Measurements from ENCODE around the gene MYO19.
"Not testable (repeated sequence)": the region's sequence is repeated elsewhere in the genome, so short reads cannot be mapped to it uniquely, and the experiment has no call there.

MYO19 gene

GRCh38 chr17:36511216-36511615 lies 23.5 kb downstream of the MYO19 start:
- Histone ChIP-seq H3K9me3 (replicated peaks; ENCODE audit: insufficient read depth, low read length) (no peaks in the 10 kb centered on the region), H3K27me3 (replicated peaks; ENCODE audit: insufficient read depth, low read length) (no peaks in the 10 kb centered on the region), H4K20me1 (ENCODE audit: insufficient read depth, low read length) (no peaks in the 10 kb centered on the region), H3K4me2 (ENCODE audit: low read depth, low read length) (no peak overlapping the region), H3K9ac (ENCODE audit: low read length) (no peak overlapping the region), H3K4me1 (ENCODE audit: low read length) (no peaks in the 10 kb centered on the region), H3F3A (ENCODE audit: insufficient read depth, low read length) (no peaks in the 10 kb centered on the region), H3K4me3 (ENCODE audit: low read length) (no peak overlapping the region), H3K36me3 (replicated peaks; ENCODE audit: insufficient read depth, low read length) (no peaks in the 10 kb centered on the region; the same call in 1 of the 2 replicates), H3K9me2 (replicated peaks; ENCODE audit: insufficient read depth, low read length) (no peaks in the 10 kb centered on the region), H2AFZ (ENCODE audit: low read length) (no peak overlapping the region), H3K27ac (ENCODE audit: low read length) (no peak overlapping the region), H3K79me2 (ENCODE audit: low read length) (no peaks in the 10 kb centered on the region)
- no peak for TF ChIP-seq CTCF (IDR thresholded peaks at IDR 0.05; ENCODE audit: low read length)
- TF ChIP-seq EZH2phosphoT487 (IDR thresholded peaks at IDR 0.05; ENCODE audit: low read length): no peak
- TF ChIP-seq EZH2 (optimal IDR thresholded peaks at IDR 0.05; ENCODE audit: low read depth, low read length): no peak
- no peak for DNase-seq

DNA sequence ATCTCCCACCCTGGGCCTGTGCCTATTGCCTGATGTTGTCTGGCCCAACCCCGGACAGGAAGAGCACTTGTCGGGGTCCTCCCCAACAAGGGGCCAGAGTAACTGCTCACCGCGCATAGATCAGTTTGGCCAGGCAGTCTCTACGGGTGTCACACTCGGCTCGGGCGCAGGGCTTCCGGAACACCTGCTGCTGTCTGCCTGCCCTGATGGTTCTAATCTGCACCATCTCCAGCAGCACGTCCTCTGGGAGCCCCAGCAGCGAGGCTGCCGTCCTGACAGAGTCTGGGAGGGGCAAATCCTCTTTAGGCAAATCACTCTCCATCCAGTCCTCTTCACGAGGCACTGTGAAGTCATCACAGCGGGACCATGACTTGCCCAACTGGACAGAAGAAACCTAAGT lies 24.0 kb downstream of the MYO19 start:
- Histone ChIP-seq H3K79me2 (ENCODE audit: low read length) (no peaks in the 10 kb centered on the region), H3K9ac (ENCODE audit: low read length) (no peak overlapping the region), H3K36me3 (replicated peaks; ENCODE audit: insufficient read depth, low read length) (no peaks in the 10 kb centered on the region; the same call in 1 of the 2 replicates), H4K20me1 (ENCODE audit: insufficient read depth, low read length) (no peaks in the 10 kb centered on the region), H3K4me1 (ENCODE audit: low read length) (no peaks in the 10 kb centered on the region), H2AFZ (ENCODE audit: low read length) (no peak overlapping the region), H3K4me2 (ENCODE audit: low read depth, low read length) (no peak overlapping the region), H3F3A (ENCODE audit: insufficient read depth, low read length) (no peaks in the 10 kb centered on the region), H3K27me3 (replicated peaks; ENCODE audit: insufficient read depth, low read length) (no peaks in the 10 kb centered on the region), H3K9me2 (replicated peaks; ENCODE audit: insufficient read depth, low read length) (no peaks in the 10 kb centered on the region), H3K27ac (ENCODE audit: low read length) (no peak overlapping the region), H3K4me3 (ENCODE audit: low read length) (no peak overlapping the region), H3K9me3 (replicated peaks; ENCODE audit: insufficient read depth, low read length) (no peaks in the 10 kb centered on the region)
- TF ChIP-seq EZH2 (optimal IDR thresholded peaks at IDR 0.05; ENCODE audit: low read depth, low read length) (no peak), CTCF (IDR thresholded peaks at IDR 0.05; ENCODE audit: low read length) (no peak), EZH2phosphoT487 (IDR thresholded peaks at IDR 0.05; ENCODE audit: low read length) (no peak)
- DNase-seq: no peak

DNA sequence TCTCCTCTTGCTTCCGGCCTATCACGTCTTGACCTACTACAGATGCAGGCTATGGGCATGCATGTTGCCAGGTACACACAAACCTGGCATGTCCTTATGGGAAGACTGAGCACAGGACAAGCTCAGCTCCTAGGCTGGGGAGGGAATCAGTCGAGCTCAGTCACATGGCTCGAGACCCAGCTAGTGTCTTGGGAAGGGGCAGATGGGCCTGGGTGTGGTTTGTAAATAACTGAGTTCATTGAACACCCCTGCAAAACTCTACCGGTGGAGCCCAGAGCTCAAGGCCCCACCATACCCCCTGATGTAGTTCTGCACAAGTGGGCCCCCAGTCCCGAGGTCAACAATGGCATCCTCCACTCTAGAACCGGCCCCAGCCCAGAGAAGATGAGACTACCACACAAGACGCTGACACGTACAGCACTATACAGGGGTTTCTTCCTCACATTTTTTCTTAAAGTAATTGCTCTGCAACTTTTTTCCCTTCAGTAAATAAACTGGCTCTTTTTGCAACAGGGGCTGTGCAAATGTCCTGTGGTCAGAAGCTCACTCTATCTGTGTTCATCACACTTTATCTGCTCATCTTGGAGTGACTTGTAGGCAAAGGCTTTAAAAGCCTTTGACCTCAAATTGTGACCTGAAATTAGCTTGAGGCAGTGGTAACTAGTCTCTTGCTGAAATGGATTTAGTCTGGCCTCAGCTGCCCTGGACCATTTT lies 25.2 kb downstream of the MYO19 start:
- H3F3A ChIP-seq (ENCODE audit: insufficient read depth, low read length): no peaks in the 10 kb centered on the region
- H2AFZ ChIP-seq (ENCODE audit: low read length): no peak overlapping the region
- no peaks in the 10 kb centered on the region for H3K9me2 ChIP-seq (replicated peaks; ENCODE audit: insufficient read depth, low read length)
- no peaks in the 10 kb centered on the region for H3K4me1 ChIP-seq (ENCODE audit: low read length)
- H3K4me3 ChIP-seq (ENCODE audit: low read length): no peak overlapping the region
- H3K4me2 ChIP-seq (ENCODE audit: low read depth, low read length): no peak overlapping the region
- no peak overlapping the region for H3K27ac ChIP-seq (ENCODE audit: low read length)
- no peaks in the 10 kb centered on the region; the same call in 1 of the 2 replicates for H3K36me3 ChIP-seq (replicated peaks; ENCODE audit: insufficient read depth, low read length)
- no peaks in the 10 kb centered on the region for H3K9me3 ChIP-seq (replicated peaks; ENCODE audit: insufficient read depth, low read length)
- H3K9ac ChIP-seq (ENCODE audit: low read length): no peak overlapping the region
- no peaks in the 10 kb centered on the region for H4K20me1 ChIP-seq (ENCODE audit: insufficient read depth, low read length)
- no peak for TF ChIP-seq EZH2phosphoT487 (IDR thresholded peaks at IDR 0.05; ENCODE audit: low read length)
- TF ChIP-seq EZH2 (optimal IDR thresholded peaks at IDR 0.05; ENCODE audit: low read depth, low read length): no peak
- TF ChIP-seq CTCF (IDR thresholded peaks at IDR 0.05; ENCODE audit: low read length): no peak
- no peak for DNase-seq
- H3K27me3 ChIP-seq (replicated peaks; ENCODE audit: insufficient read depth, low read length): no peaks in the 10 kb centered on the region
- H3K79me2 ChIP-seq (ENCODE audit: low read length): no peaks in the 10 kb centered on the region

- not testable (repeated sequence) for H4K20me1 ChIP-seq (ENCODE audit: insufficient read depth, low read length); H3F3A ChIP-seq (ENCODE audit: insufficient read depth, low read length); H3K4me1 ChIP-seq (ENCODE audit: low read length); H3K9me2 ChIP-seq (replicated peaks; ENCODE audit: insufficient read depth, low read length); H3K4me3 ChIP-seq (ENCODE audit: low read length); DNase-seq; H3K27ac ChIP-seq (ENCODE audit: low read length); H3K4me2 ChIP-seq (ENCODE audit: low read depth, low read length); H3K9ac ChIP-seq (ENCODE audit: low read length); H3K27me3 ChIP-seq (replicated peaks; ENCODE audit: insufficient read depth, low read length); H3K36me3 ChIP-seq (replicated peaks; ENCODE audit: insufficient read depth, low read length); H3K9me3 ChIP-seq (replicated peaks; ENCODE audit: insufficient read depth, low read length); H3K79me2 ChIP-seq (ENCODE audit: low read length); H2AFZ ChIP-seq (ENCODE audit: low read length)
Observed at GRCh38 chr17:36508439-36508838, 26.2 kb downstream of the MYO19 start.
